Keratinocyte (primary cell): Measurements from ENCODE around the gene FHL1.

Source experiments
- EZH2 ChIP-seq: IDR thresholded peaks from one replicate; pipeline ENCODE4 v1.6.1; 2012; ENCODE audit warnings: inconsistent platforms, mild to moderate bottlenecking, low read length, moderate library complexity
- TF ChIP-seq, protein P1 (sequence below), 3 experiments: IDR thresholded peaks in 1 of 3; conservative IDR thresholded peaks in 1 of 3; optimal IDR thresholded peaks in 1 of 3; 2 replicates in 2 of 3; 3 replicates in 1 of 3; pipeline versions ENCODE3 to v1.5.1; 2011; ENCODE audit warnings: low read length in 3 of 3, mild to moderate bottlenecking in 3 of 3, moderate library complexity in 2 of 3, control low read depth in 1 of 3, inconsistent platforms in 1 of 3; ENCODE audit not compliant: insufficient read depth in 2 of 3; ENCODE audit errors: extremely low read depth in 1 of 3

DNA sequence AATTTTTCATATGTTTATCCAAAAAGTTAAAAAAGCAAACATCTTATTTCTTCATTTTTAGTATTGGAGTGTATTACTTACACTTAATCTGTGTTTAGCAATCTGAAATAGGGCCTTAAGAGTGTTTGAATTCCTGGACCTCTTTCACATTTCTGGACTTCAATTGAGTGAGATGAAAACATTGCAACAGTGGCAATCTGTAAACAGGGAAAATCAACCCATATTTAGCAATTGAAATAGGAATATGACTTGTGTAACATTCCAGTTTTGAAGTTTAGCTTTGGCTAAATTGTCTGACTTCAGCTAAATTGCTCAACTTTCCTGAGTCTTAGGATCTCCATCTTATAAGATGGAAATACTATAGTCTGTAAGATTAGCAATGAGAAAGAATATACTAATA is 34.6 kb upstream of the FHL1 start:
- no peak for TF ChIP-seq EZH2
- TF ChIP-seq, protein P1, sequence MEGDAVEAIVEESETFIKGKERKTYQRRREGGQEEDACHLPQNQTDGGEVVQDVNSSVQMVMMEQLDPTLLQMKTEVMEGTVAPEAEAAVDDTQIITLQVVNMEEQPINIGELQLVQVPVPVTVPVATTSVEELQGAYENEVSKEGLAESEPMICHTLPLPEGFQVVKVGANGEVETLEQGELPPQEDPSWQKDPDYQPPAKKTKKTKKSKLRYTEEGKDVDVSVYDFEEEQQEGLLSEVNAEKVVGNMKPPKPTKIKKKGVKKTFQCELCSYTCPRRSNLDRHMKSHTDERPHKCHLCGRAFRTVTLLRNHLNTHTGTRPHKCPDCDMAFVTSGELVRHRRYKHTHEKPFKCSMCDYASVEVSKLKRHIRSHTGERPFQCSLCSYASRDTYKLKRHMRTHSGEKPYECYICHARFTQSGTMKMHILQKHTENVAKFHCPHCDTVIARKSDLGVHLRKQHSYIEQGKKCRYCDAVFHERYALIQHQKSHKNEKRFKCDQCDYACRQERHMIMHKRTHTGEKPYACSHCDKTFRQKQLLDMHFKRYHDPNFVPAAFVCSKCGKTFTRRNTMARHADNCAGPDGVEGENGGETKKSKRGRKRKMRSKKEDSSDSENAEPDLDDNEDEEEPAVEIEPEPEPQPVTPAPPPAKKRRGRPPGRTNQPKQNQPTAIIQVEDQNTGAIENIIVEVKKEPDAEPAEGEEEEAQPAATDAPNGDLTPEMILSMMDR (optimal IDR thresholded peaks at IDR 0.05 in 1 of 3, IDR thresholded peaks at IDR 0.05 in 1 of 3, conservative IDR thresholded peaks at IDR 0.05 in 1 of 3; ENCODE audit: extremely low read depth in 1 of 3, insufficient read depth in 2 of 3, low read length in 3 of 3): no peak
